ENCODE measurements around the gene STX17. TPM values are rescaled to one million over a fixed set of nuclear protein-coding genes. Genes with fewer than 3 reads are reported as not detected.

The STX17 gene
- total RNA-seq, 1 donor from 2014 or later = 20.2 TPM

DNA sequence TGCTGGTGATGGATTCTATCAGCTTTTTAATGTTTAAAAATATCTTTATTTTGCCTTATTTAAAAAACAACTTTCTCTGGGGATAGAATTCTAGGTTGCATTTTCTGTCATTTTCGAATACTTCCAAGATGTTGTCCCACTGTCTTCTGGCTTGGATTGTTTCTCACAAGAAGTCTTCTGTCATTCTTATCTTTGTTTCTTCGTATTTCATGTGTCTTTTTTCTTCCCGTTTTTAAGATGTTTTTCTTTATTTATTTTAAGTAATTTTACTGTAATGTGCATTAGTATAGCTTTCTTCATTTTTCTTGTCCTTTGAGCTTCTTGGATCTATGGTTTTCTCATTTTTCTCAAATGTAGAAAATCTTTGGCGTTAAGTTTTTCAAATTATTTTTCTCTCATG is 19.1 kb downstream of the STX17 start:
- no peak for DNase-seq (ENCODE audit: low spot score)
- Mint-ChIP-seq H3K4me1 (ENCODE audit: low read depth) (peaks cover 6% of the 10 kb centered on the region), H3K27ac (ENCODE audit: unreplicated experiment) (no peak overlapping the region), H3K9me3 (ENCODE audit: low read depth) (peaks cover 27% of the 10 kb centered on the region), H3K27me3 (ENCODE audit: low read depth) (no peaks in the 10 kb centered on the region), H3K36me3 (ENCODE audit: low read depth) (peaks cover 40% of the 10 kb centered on the region), H3K4me3 (ENCODE audit: unreplicated experiment) (no peak overlapping the region)
- TF ChIP-seq, protein P1, sequence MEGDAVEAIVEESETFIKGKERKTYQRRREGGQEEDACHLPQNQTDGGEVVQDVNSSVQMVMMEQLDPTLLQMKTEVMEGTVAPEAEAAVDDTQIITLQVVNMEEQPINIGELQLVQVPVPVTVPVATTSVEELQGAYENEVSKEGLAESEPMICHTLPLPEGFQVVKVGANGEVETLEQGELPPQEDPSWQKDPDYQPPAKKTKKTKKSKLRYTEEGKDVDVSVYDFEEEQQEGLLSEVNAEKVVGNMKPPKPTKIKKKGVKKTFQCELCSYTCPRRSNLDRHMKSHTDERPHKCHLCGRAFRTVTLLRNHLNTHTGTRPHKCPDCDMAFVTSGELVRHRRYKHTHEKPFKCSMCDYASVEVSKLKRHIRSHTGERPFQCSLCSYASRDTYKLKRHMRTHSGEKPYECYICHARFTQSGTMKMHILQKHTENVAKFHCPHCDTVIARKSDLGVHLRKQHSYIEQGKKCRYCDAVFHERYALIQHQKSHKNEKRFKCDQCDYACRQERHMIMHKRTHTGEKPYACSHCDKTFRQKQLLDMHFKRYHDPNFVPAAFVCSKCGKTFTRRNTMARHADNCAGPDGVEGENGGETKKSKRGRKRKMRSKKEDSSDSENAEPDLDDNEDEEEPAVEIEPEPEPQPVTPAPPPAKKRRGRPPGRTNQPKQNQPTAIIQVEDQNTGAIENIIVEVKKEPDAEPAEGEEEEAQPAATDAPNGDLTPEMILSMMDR (IDR thresholded peaks at IDR 0.05) = no peak

DNA sequence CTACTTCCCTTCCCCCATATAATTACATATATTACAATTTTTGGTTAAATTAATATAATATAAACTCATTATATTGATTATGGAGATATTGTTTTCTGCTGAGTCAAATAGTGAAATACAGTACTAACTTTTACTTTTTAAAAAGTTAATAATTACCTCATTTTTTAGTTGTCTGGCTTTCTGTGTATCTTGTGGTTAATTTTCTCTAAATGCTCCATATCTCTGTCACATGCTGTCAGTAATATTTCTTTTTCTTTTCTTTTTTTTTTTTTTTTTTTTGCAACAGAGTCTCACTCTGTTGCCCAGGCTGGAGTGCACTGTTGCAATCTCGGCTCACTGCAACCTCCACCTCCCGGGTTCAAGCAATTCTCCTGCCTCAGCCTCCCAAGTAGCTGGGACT is 23.2 kb downstream of the STX17 start:
- Mint-ChIP-seq H3K4me3 (ENCODE audit: unreplicated experiment) (no peak overlapping the region), H3K36me3 (ENCODE audit: low read depth) (peaks cover 21% of the 10 kb centered on the region), H3K4me1 (ENCODE audit: low read depth) (peaks cover 9% of the 10 kb centered on the region), H3K27me3 (ENCODE audit: low read depth) (no peaks in the 10 kb centered on the region), H3K9me3 (ENCODE audit: low read depth) (peaks cover 21% of the 10 kb centered on the region), H3K27ac (ENCODE audit: unreplicated experiment) (no peak overlapping the region)
- DNase-seq (ENCODE audit: low spot score) = no peak
- TF ChIP-seq, protein P1 (IDR thresholded peaks at IDR 0.05) = no peak

DNA sequence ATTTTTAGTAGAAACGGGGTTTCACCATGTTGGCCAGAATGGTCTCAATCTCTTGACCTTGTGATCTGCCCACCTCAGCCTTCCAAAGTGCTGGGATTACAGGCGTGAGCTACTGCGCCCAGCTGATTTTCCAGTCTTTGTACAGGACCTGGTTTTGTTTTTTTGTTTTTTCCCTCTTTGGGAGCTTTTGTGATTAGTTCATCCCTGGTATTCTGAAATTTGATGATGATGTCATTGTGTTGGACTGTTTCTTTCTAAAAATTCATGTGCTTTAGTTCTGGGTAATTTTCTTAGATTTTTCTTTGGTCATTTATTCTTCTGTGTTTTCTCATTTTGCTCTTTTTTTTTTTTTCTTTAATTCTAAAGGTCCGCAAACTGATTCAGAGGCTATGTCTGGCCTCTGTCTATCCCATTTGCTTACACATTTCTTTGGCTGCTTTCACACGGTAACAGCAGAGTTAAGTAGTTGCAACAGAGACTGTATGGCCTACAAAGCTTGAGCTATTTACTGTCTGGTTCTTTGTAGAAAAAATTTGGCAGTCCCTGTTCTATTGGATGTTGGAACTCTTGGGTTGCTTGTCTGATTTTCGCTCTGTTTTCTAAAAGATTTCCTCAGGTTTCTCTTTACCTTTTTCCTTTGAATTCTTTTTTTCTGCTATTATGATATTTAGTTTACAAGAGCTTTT is 24.8 kb downstream of the STX17 start:
- peaks cover 17% of the 10 kb centered on the region for H3K36me3 Mint-ChIP-seq (ENCODE audit: low read depth)
- H3K4me1 Mint-ChIP-seq (ENCODE audit: low read depth) = peaks cover 9% of the 10 kb centered on the region
- H3K27me3 Mint-ChIP-seq (ENCODE audit: low read depth) = no peaks in the 10 kb centered on the region
- TF ChIP-seq, protein P1 (IDR thresholded peaks at IDR 0.05) = no peak
- peak overlapping the region; percentile 68 for H3K27ac Mint-ChIP-seq (ENCODE audit: unreplicated experiment)
- H3K9me3 Mint-ChIP-seq (ENCODE audit: low read depth) = peaks cover 7% of the 10 kb centered on the region
- H3K4me3 Mint-ChIP-seq (ENCODE audit: unreplicated experiment) = no peak overlapping the region
- no peak for DNase-seq (ENCODE audit: low spot score)

DNA sequence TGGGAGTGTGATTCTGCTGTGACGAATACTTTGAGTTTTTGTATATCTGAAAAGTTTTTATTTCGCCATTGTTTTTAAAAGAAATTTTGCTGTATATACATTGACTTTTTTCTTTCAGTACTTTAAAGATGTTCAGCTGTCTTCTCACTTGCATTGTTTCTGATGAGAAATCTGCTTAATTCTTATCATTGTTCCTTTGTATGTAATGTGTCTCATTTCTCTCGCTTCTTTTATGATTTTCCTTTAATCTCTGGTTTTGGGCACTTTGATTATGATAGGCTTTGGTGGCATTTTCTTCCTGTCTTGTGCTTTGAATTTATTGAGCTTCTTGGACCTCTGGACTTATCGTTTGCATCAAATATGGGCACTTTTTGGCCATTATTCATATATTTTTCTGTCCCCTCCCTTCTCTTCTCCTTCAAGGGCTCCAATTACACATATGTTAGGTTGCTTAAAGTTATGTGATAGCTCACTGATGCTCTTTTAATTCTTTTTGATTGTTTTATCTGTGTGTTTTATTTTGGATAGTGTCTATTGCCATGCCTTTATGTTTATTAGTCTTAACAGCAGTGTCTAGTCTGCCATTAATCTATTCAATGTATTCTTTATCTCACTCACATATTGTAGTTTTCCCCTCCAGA is 30.6 kb downstream of the STX17 start:
- Mint-ChIP-seq H3K4me3 (ENCODE audit: unreplicated experiment) (no peak overlapping the region), H3K4me1 (ENCODE audit: low read depth) (no peaks in the 10 kb centered on the region), H3K27me3 (ENCODE audit: low read depth) (no peaks in the 10 kb centered on the region), H3K9me3 (ENCODE audit: low read depth) (peaks cover 17% of the 10 kb centered on the region), H3K27ac (ENCODE audit: unreplicated experiment) (no peak overlapping the region), H3K36me3 (ENCODE audit: low read depth) (peaks cover 21% of the 10 kb centered on the region)
- DNase-seq (ENCODE audit: low spot score) = no peak
- TF ChIP-seq, protein P1 (IDR thresholded peaks at IDR 0.05) = no peak

DNA sequence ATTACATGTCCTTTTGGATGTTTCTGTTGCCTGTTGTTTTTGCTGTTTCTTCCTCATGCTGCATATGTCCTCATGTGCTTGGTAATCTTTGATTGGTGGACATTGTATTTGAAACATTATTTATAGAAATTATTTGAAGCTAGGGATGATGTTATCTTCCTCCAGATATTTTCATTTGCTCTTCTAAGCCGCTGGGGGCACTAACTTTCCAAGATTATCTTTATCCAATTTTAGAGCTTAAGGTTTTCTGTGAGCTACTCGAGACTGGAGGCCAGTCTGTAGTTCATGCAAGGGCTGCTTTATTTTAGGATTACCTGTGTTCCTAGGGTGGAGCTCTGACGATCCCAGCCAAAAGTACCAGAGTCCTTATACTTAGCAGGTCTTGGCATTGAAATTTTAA is 40.9 kb downstream of the STX17 start:
- peaks cover 5% of the 10 kb centered on the region for H3K36me3 Mint-ChIP-seq (ENCODE audit: low read depth)
- H3K4me3 Mint-ChIP-seq (ENCODE audit: unreplicated experiment) = no peak overlapping the region
- peaks cover 4% of the 10 kb centered on the region for H3K4me1 Mint-ChIP-seq (ENCODE audit: low read depth)
- DNase-seq (ENCODE audit: low spot score) = no peak
- no peaks in the 10 kb centered on the region for H3K9me3 Mint-ChIP-seq (ENCODE audit: low read depth)
- TF ChIP-seq, protein P1 (IDR thresholded peaks at IDR 0.05) = peak; percentile 60
- no peak overlapping the region for H3K27ac Mint-ChIP-seq (ENCODE audit: unreplicated experiment)
- H3K27me3 Mint-ChIP-seq (ENCODE audit: low read depth) = no peaks in the 10 kb centered on the region

All from chondrocyte (in vitro differentiated cells).